HepG2 (cell line): ENCODE data around the gene IQCE. TPM values are rescaled to one million over a fixed set of nuclear protein-coding genes. Genes with fewer than 3 reads are reported as not detected.

Source experiments
- CENPBD1 ChIP-seq: sonication (generic); formaldehyde crosslinking; IDR thresholded peaks from 2 replicates; pipeline ENCODE4 v1.8.0; 2022; ENCODE audit warnings: missing genetic modification reagents, low read depth, mild to moderate bottlenecking, borderline replicate concordance
- EEA1 ChIP-seq: sonication (generic); formaldehyde crosslinking; IDR thresholded peaks from 2 replicates; pipeline ENCODE4 v1.5.1; 2020; ENCODE audit warnings: mild to moderate bottlenecking, missing genetic modification reagents, borderline replicate concordance
- HOXA9 ChIP-seq: sonication (generic); formaldehyde crosslinking; IDR thresholded peaks from 2 replicates; pipeline ENCODE4 v1.8.1; 2022; ENCODE audit warnings: missing genetic modification reagents, mild to moderate bottlenecking, moderate library complexity, borderline replicate concordance
- REPIN1 ChIP-seq: sonication (generic); formaldehyde crosslinking; IDR thresholded peaks from 2 replicates; pipeline ENCODE4 v1.8.0; 2022; ENCODE audit warnings: missing genetic modification reagents, low read depth, mild to moderate bottlenecking, borderline replicate concordance
- SNAPC2 ChIP-seq: sonication (generic); formaldehyde crosslinking; IDR thresholded peaks from 2 replicates; pipeline ENCODE4 v1.8.1; 2022; ENCODE audit warnings: mild to moderate bottlenecking, missing genetic modification reagents
- TBL1XR1 ChIP-seq: fragments of 150-350 bp; IDR thresholded peaks from 2 replicates; pipeline ENCODE4 v1.6.1; 2014; ENCODE audit warnings: borderline replicate concordance, low read length; ENCODE audit not compliant: partially characterized antibody
- TEAD3 ChIP-seq: optimal IDR thresholded peaks from 2 replicates; pipeline ENCODE3; 2016; ENCODE audit warnings: borderline replicate concordance
- THAP8 ChIP-seq: sonication (generic); formaldehyde crosslinking; IDR thresholded peaks from 2 replicates; pipeline ENCODE4 v1.5.1; 2020; ENCODE audit warnings: missing genetic modification reagents, mild to moderate bottlenecking, borderline replicate concordance
- ZBTB44 ChIP-seq: sonication (generic); formaldehyde crosslinking; IDR thresholded peaks from 2 replicates; pipeline ENCODE4 v1.4.0; 2020; ENCODE audit warnings: missing genetic modification reagents
- ZFP36L1 ChIP-seq: sonication (generic); formaldehyde crosslinking; IDR thresholded peaks from 2 replicates; pipeline ENCODE4 v1.8.0; 2022; ENCODE audit warnings: mild to moderate bottlenecking, missing genetic modification reagents, moderate library complexity
- ZNF160 ChIP-seq: sonication (generic); formaldehyde crosslinking; IDR thresholded peaks from 2 replicates; pipeline ENCODE4 v1.8.0; 2022; ENCODE audit warnings: mild to moderate bottlenecking, inconsistent platforms, missing genetic modification reagents
- ZNF256 ChIP-seq: sonication (generic); formaldehyde crosslinking; conservative IDR thresholded peaks from 2 replicates; pipeline ENCODE4 v1.4.0; 2020; ENCODE audit warnings: missing genetic modification reagents
- ZNF563 ChIP-seq: sonication (generic); formaldehyde crosslinking; IDR thresholded peaks from 2 replicates; pipeline ENCODE4 v1.8.0; 2022; ENCODE audit warnings: mild to moderate bottlenecking, moderate library complexity, missing genetic modification reagents
- ZNF576 ChIP-seq: sonication (generic); formaldehyde crosslinking; IDR thresholded peaks from 2 replicates; pipeline ENCODE4 v1.4.0; 2020; ENCODE audit warnings: mild to moderate bottlenecking, missing genetic modification reagents
- ZNF792 ChIP-seq: IDR thresholded peaks from 2 replicates; pipeline ENCODE4 v1.6.1; 2016
- ZNF891 ChIP-seq: sonication (generic); formaldehyde crosslinking; IDR thresholded peaks from 2 replicates; pipeline ENCODE4 v1.5.0; 2020; ENCODE audit warnings: mild to moderate bottlenecking, missing genetic modification reagents
- ZSCAN20 ChIP-seq: sonication (generic); formaldehyde crosslinking; IDR thresholded peaks from 2 replicates; pipeline ENCODE4 v1.4.0; 2020; ENCODE audit warnings: missing genetic modification reagents, mild to moderate bottlenecking, borderline replicate concordance
- polyA plus RNA-seq, 8 experiments: library from polyadenylated mRNA; depleted of rRNA in 3 of 8; stranded (reverse) in 7 of 8; unstranded in 1 of 8; fragments of >200 nt; fragmentation: Illumina TruSeq in 4 of 8; extraction: Trizol in 4 of 8; gene quantifications; 2 replicates each; pipeline versions ENCODE4 v1.2.1 to v1.2.3, GENCODE V29; 2011 to 2016; ENCODE audit warnings: low read depth in 4 of 8, missing spikeins in 1 of 8, mixed read lengths in 1 of 8; ENCODE audit not compliant: insufficient read depth in 1 of 8
- total RNA-seq, 5 experiments: library from RNA; depleted of rRNA; stranded (reverse); fragments of >200 nt; fragmentation: Illumina TruSeq; extraction: Trizol; gene quantifications; 2 replicates each; pipeline ENCODE4 v1.2.3, GENCODE V29; 2016; ENCODE audit warnings: low read depth in 1 of 5
- TF ChIP-seq, protein P1 (sequence below): IDR thresholded peaks from 2 replicates; pipeline ENCODE4 v1.6.1; 2012; ENCODE audit warnings: low read length, improper control_type of control experiment
- TF ChIP-seq, protein P2 (sequence below): sonication (generic); formaldehyde crosslinking; IDR thresholded peaks from 2 replicates; pipeline ENCODE4 v1.4.0; 2020; ENCODE audit warnings: mild to moderate bottlenecking, missing genetic modification reagents, borderline replicate concordance

The IQCE gene
- total and polyA plus RNA-seq, 2 of the 13 experiments (the other 11 are each of a cell fraction or from before 2014, with no cell fraction given) = 1.5 to 2.5 TPM

- TF ChIP-seq ZNF563 (CRISPR knock-in tag) (peak; percentile 97), ZNF891 (peak; percentile 70; the same call in 1 of the 2 replicates), ZNF256 (CRISPR knock-in tag) (no peak), ZFP36L1 (CRISPR knock-in tag) (peak; percentile 97), CENPBD1 (CRISPR knock-in tag) (no peak), EEA1 (no peak), THAP8 (CRISPR knock-in tag) (no peak), REPIN1 (CRISPR knock-in tag) (peak; percentile 80; the same call in 1 of the 2 replicates), ZNF792 (CRISPR knock-in tag) (peak; percentile 96), ZBTB44 (no peak), HOXA9 (CRISPR knock-in tag) (0 out of 2 replicates have a peak, but pooled peaks have one; percentile 60), ZNF576 (CRISPR knock-in tag) (0 out of 2 replicates have a peak, but pooled peaks have one; percentile 58), ZSCAN20 (no peak), TBL1XR1 (peak; percentile 62), SNAPC2 (CRISPR knock-in tag) (no peak), TEAD3 (peak; percentile 83), ZNF160 (CRISPR knock-in tag) (peak; percentile 90)
- TF ChIP-seq, protein P1, sequence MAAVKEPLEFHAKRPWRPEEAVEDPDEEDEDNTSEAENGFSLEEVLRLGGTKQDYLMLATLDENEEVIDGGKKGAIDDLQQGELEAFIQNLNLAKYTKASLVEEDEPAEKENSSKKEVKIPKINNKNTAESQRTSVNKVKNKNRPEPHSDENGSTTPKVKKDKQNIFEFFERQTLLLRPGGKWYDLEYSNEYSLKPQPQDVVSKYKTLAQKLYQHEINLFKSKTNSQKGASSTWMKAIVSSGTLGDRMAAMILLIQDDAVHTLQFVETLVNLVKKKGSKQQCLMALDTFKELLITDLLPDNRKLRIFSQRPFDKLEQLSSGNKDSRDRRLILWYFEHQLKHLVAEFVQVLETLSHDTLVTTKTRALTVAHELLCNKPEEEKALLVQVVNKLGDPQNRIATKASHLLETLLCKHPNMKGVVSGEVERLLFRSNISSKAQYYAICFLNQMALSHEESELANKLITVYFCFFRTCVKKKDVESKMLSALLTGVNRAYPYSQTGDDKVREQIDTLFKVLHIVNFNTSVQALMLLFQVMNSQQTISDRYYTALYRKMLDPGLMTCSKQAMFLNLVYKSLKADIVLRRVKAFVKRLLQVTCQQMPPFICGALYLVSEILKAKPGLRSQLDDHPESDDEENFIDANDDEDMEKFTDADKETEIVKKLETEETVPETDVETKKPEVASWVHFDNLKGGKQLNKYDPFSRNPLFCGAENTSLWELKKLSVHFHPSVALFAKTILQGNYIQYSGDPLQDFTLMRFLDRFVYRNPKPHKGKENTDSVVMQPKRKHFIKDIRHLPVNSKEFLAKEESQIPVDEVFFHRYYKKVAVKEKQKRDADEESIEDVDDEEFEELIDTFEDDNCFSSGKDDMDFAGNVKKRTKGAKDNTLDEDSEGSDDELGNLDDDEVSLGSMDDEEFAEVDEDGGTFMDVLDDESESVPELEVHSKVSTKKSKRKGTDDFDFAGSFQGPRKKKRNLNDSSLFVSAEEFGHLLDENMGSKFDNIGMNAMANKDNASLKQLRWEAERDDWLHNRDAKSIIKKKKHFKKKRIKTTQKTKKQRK = no peak
- TF ChIP-seq, protein P2, sequence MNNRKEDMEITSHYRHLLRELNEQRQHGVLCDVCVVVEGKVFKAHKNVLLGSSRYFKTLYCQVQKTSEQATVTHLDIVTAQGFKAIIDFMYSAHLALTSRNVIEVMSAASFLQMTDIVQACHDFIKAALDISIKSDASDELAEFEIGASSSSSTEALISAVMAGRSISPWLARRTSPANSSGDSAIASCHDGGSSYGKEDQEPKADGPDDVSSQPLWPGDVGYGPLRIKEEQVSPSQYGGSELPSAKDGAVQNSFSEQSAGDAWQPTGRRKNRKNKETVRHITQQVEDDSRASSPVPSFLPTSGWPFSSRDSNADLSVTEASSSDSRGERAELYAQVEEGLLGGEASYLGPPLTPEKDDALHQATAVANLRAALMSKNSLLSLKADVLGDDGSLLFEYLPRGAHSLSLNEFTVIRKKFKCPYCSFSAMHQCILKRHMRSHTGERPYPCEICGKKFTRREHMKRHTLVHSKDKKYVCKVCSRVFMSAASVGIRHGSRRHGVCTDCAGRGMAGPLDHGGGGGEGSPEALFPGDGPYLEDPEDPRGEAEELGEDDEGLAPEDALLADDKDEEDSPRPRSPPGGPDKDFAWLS (CRISPR knock-in tag) = no peak
These were observed 104.5 kb downstream of the IQCE start (continued) for GRCh38 chr7:2663121-2663886.
